GM21423 (cell line): ENCODE measurements around the gene RRAD.
A peak's percentile ranks its signal among the peaks of the same experiment; 100 is the strongest.
"Not testable (repeated sequence)": the region's sequence is repeated elsewhere in the genome, so short reads cannot be mapped to it uniquely, and the experiment has no call there.

ENCODE experiments used
- ATAC-seq: cut with Tn5 transposase; IDR thresholded peaks from one replicate; pipeline ENCODE4 v1.9.1; 2021; ENCODE audit warnings: mild to moderate bottlenecking, moderate library complexity; ENCODE audit not compliant: unreplicated experiment

The RRAD gene

DNA sequence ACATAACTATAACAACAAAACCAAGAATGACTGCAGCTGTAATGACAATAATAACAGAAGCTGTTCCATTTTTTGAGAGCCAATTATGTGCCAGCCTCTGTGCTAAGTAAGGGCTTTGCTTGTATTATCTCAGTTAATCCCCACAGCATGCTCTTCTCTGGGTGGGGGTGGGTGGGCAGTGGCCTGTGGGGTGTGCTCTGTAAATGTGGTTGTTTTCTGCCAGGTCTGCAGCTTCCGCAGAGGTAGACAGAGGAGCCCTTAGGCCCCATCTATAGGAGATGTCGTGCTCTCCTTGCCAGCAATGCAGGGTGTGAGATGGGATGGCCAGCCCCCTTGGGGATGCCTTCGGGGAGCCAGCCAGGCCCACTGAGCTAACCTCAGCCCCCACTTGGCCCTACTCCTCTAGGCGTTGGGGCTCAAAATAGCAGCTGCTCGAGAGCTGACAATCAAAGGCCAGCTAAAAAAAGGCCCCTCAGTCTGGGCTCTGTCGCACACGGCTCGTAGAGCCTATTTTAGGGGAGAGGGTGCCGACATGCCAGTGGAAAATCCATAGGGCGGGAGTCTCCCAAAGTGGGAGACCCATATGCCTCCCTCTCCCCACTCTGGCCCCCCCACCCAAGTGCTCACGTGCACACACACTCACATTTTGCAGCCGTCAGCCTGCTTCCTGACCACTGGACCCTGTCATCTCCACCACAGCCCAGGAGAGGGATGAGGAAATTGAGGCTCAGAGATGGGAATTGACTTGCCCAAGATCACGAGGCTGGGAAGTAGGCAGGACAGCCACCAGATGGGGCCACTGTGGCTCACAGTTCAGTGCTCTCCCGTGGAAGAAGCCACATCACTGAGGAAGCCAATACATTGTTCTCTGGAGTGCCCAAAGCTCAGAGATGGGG is 22.4 kb downstream of the RRAD start:
- no peak for ATAC-seq

DNA sequence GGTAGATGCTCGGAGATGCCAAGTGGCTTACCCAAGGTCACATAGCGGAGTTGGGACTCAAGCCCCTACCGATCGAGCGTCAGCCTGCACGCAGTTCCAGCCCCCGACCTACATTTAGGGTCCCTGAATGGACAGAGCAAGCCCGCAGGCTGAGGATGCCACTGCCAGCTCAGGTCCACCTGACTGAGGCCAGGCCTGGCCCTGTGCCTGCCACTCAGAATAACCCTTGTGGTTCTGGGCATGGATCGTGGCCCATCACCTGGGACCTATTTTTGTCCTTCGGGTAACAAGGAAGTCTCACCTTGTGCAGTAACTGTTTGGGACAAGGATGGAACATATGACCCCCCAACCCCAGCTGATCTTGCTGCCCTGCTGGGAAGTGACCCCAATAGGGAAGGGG is 23.7 kb downstream of the RRAD start:
- ATAC-seq, result no peak

DNA sequence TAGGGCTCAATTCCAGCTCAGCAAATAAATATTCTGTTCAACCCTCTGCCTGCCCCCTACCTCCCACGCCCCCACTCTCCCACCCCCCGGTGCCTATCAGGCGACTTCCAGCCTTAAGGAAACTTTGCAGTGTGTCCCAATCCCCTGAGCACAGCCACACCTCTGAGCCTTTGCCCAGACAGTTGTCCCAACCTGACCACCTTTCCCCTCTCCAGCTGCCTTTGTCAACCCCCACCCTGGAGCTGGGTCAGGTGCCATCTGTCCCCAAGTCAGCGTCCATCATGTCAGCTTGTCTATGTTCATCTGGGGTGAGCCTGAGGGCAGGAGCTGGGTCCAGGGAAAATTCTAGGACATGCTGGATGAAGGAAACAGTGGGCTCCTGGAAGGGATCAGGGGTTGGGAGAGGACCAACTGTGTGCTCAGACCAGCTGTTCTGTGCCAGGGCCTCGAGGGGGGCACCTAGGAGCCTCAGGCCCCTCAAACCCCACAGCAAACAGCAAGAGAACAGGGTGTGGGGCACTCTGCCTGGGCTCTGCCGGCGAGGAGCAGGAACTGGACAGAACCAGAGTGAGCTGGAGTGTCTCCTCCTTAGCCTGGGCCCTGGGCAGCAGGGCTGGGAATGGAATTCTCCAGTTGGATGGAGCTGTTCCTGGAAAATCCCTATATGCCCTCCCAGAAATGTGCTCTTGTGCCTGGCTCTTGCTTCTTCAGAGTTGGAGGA is 24.5 kb downstream of the RRAD start:
- no peak for ATAC-seq

DNA sequence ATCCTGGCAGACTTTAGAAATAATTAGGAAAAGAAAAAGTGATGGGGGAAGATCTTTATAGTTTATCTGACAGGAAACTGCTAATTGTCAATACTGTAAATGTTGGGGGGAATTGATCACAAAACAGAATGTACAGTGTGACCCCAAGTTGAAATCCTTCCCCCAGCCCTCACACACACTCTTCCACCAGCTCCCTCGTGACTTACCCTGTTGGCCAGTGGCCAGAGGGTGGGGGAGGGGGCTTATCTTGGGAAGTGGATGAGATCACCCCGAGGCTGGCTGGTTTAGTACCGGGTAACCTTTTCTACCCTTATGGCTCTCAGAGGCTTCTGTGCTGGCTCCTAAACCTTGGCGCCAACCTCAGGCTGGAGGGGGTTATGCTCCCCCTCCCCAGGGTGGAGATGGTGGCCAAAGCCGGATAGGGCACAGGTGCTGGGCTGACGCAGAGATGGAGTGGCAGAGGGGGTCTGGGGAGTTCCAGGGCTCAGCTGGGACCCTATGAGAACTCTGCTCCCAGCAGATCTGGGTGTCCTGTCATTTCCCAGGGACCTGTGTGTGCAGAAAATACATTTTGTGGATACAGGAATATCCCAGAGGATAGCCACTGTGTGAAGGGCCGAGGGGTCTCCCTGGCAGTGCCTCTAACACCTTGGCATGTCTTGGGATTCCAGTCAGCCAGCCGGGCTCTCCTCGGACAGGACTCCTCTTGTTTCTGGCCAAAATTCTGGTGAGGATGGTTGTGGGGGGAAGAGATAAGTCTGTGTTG is 25.2 kb downstream of the RRAD start:
- no peak for ATAC-seq

DNA sequence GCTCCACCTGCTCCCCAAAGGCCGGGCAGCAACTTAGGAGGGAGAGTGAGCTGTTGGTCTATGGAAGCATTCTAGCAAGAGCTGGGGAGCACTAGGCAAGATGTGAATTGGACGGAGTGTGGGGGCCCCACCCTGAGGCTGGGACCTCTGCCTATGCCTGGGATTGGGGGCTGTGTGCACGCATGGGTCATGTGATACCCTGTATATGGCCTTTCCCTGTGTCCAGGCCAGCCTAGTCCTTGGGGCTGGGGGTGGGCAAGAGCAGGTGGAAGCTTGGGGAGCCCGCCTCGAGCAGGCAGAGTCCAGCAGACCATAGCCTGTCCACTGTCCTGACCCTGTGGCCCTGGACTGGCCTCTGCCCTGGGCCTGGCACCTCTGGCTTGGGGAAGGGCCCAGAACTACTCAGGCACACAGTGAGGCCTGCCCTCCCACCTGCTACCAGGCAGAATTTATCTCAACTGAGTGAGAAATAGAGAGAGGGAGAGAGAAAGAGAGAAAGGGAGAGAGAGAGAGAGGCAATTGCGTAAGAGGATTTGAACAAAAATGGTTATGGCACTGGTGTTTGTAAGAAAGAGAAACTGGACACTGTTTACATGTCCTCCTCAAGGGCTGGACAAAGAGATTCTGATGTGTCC is 25.9 kb downstream of the RRAD start:
- ATAC-seq, result no peak

DNA sequence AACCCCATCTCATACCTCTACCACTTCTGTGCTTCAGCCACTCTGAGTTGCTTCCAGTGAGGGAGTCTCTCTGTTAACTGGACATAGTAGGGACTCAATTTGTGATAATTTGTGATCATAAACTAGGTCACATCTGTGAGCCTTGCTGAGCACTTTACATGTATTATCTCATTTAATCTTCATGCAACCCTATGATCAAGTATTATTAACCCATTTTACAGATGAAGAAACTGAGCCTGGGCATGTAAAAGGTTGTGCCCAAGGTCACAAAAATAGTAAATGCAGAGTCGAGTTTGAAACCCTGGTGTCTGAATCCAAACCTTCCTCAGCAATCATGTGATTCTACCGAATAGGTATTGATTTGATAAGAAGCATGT is 26.4 kb downstream of the RRAD start:
- no peak for ATAC-seq

DNA sequence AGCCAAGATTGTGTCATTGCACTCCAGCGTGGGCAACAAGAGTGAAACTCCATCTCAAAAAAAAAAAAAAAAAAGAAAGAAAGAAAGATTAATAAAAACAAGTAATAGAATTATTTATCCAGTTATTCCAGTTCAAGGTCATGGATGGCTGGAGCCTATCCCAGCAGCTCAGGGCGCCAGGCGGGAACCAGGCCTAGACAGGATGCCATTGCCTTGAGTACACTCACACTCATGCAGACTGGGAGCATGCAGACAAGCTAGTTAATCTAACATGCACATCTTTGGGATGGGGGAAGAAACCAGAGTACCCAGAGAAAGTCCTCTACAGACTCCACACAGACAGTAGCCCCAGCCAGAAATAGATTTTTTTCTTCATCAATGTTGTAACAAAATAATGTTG is 27.1 kb downstream of the RRAD start:
- no peak for ATAC-seq

DNA sequence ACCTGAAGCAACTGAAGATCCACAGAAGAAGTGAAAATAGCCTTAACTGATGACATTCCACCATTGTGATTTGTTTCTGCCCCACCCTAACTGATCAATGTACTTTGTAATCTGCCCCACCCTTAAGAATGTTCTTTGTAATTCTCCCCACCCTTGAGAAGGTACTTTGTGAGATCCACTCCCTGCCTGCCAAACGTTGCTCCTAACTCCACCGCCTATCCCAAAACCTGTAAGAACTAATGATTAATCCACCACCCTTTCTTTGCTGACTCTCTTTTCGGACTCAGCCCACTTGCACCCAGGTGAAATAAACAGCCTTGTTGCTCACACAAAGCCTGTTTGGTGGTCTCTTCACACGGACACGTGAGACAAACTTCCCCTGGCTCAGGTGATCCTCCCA is 28.7 kb downstream of the RRAD start:
- ATAC-seq, result not testable (repeated sequence)

DNA sequence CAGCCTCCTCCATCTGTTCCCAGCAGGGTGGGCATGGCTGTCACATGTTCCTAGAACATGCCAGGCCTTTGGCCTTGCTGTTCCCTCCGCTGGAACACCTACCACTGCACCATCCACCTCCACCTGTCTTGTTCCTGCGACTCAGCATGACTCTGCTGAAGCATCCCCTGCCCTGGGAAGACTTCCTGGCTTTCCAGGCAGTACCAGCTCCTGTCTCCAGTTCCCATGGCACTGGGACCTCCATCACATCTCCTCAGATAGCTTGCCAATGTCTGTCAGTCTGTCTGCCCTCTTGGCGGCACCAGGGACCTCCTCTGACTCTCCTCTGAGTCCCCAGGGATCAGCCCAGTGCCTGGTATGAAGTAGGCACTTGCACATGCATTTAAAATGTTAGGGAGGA is 29.3 kb downstream of the RRAD start:
- no peak for ATAC-seq

DNA sequence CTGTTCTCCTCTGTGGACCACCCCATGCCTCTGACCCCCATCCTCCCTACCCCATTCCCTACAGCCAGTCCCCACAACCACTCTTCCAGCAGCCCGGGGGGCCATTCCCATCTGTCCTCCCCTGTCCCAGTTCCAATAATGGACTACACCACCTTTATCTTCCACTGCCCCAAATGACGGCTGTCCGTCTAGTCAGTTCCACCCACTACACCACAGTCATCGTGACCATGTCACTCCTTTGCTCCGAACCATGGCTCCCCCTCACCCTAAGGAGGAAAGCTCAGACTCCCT is 29.7 kb downstream of the RRAD start:
- ATAC-seq, result no peak

DNA sequence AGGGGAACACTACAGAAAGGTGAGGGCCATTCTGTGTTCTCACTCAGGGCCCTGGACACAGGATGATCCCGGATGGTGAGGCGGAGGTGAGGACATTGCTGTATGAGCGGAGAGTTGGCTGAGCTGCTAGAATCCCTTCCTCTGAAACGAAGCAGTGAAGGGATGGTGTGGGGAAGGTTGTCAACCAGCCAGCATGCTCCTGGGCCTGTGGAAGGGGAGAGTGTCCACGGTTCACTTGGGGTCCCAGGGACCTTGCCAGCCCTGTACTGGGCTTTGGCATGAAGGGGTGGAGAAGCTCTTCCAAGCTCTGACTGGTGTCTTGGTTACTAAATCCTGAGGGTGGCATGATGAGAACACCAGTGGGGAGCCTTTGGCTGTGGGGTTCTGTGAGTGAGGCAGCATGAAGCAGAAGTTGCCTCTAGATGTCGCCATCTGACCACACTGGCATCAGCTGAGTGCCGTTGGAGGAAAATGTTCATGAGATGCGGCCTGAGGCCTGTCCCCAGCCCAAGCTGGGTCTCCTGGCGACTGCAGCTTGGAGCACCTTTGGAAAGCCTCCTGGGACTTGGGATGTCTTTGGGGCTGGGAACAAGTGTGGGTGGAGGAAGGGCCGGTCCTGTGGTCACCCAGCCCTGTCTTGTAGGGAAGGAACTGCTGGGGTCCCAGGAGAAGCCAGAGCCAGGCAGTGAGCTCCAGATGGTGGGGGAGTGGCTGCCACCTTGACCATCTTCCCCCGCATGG is 30.2 kb downstream of the RRAD start:
- peak; percentile 55 for ATAC-seq

DNA sequence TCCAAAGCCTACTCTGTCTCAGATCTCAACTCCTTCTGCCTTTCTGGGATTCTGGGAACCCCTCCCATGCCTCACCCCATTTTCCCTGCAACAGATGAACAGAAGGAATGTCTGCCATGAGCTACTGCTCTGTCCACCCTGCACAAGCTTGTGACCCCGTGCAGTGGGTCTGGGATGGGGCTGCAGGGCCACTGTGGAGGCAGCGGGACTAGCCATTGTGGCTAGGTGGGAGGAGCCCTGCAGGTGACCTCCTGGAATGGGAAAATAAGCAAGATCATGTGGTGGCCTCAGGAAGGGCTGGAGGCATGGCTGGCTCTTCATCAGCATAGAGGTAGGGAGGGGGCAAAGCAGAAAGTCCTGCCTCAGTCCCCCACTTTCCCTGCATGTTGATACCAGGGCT is 31.3 kb downstream of the RRAD start:
- no peak for ATAC-seq

DNA sequence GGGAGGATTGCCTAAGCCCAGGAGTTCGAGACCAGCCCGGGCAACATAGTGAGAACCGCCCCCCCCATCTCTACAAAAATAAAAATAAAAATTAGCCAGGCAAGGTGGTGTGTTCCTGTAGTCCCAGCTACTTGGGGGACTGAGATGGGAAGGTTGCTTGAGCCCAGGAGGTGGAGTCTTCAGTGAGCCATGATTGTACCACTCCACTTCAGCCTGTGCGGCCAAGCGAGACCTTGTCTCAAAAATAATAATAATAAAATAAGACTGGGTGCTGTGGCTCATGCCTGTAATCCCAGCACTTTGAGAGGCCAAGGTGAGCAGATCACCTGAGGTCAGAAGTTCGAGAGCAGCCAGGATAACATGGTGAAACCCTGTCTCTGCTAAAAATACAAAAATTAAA is 33.5 kb downstream of the RRAD start:
- ATAC-seq, result no peak

DNA sequence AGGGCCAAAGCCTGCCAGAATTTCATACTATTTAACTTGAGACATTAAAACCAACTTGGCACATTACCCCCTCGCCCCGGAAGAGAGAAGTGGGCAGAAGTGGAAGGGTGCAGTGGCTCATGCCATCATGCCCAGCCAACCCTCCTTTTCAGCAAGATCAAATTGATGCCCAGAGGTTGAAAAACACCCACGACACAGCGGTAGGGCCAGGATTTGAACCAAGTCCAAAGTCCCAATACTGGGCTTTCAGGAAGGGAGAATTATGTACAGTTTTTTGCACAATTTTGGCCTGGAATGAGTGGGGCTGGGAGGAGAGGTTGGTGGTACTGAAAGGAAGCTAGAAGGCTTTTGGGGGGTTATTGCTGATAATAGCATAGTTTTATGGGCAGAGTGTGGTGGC is 34.0 kb downstream of the RRAD start:
- ATAC-seq, result no peak

DNA sequence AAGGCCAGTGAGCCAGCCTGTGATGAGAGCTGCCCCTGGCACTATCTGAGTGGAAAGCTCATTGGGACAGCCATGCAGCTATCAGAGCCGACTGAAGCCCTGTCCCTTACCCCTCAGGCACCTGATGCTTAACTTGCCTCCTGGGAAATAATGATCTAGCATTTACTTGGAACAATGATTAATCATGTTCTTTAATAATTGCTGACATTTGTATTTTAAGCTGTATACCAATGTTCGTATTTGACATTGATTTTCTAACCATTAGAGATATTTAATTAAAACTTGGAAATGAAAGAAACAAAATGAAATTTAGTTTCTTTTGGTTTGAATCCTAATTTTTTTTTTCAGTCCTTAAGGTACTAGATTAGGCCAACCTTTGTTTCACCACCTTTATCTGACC is 34.5 kb downstream of the RRAD start:
- ATAC-seq, result no peak

DNA sequence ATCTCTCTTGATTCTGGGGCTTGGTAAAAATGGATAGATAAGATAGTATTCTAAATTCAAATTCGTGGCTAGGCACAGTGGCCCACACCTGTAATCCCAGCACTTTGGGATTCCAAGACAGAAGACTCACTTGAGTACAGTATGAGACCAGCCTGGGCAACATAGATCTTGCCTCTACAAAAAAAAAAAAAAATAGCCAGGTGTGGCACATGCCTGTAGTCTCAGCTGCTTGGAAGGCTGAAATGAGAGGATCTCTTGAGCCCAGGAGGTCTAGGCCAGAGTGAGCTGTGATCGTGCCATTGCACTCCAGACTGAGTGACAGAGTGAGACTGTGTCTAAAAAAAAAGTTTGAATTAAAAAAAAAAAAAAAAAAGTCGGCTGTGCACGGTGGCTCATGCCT is 35.7 kb downstream of the RRAD start:
- ATAC-seq, result no peak

DNA sequence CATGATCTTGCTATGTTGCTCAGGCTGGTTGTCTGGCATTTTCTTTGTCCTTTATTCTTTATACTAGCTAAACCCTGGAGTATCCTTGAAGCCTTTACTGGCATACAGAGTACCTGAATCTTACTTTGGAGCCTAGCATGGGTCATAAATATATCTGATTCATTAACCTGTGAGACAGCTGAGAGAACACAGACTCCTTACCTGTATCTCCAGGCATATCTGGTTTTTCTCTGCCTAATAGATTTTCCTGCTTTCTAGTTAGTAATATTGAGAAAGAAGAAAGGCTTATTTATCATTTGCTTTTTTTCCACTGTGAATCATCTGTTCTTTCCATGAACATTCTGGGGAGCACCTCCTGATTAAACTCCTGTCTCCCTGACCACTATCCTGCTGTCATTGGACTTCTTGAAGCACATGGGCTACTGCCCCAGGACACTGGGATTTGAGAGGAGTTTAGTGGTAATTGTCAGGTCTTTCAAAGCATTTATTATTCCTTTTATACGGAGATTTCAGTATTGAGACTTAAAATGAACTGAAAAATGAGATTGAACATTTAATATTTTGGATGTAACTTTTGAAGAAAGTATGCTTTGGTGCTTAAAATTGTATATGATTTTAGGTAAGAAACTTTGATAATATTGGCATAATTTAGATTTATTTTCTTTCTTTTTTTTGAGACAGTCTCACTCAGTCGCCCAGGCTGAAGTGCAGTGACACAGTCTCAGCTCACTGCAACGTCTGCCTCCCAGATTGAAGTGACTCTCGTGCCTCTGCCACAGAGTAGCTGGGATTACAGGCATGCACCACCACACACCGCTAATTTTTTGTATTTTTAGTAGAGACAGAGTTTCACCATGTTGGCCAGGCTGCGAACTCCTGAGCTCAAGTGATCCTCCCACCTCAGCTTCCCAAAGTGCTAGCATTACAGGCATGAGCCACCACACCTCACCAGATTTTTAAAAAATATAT is 36.4 kb downstream of the RRAD start:
- ATAC-seq, result no peak

DNA sequence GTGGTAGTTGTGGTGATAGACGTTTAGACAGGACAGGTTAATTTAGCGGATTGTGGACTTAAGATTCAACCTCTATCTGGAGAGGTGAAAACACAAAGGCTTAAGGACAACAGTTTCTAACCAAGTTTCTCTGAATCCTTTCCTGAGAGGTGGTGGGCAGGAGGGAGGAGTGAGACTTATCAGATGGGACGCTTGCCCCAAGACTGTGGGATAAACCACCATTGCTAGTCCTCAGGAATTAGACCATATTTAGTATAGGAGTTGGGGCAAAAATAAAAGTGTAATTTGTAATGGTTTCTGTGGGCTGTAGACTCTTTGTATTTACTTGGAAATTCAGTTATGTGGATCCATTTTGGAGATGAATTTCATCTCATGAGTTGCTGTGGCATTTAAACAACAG is 38.4 kb downstream of the RRAD start:
- ATAC-seq, result no peak

DNA sequence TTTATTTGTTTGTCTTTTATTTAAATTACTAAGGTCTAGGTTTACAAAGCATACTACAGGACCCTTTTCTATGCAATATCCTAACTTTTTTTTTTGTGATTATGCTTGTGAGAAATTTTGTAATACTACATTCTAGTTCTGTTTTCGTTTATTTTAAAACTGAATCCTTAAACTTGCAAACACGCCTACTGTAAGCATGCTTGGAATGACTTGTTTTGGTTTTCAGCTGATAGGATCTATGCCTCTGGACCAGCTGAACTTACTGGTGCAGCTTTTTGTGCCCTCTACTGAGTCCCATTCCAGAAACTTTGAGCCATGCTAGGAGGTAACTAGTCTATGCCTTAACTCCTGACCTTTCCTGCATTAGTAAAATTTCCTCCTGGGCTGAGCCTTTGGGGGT is 39.0 kb downstream of the RRAD start:
- ATAC-seq, result no peak

DNA sequence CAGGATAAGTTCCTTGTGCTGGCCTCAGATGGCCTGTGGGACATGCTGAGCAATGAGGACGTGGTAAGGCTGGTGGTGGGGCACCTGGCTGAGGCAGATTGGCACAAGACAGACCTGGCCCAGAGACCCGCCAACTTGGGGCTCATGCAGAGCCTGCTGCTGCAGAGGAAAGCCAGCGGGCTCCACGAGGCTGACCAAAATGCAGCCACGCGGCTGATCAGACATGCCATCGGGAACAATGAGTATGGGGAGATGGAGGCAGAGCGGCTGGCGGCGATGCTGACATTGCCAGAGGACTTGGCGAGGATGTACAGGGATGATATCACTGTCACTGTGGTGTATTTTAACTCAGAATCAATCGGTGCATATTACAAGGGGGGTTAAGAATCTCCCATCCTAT is 39.8 kb downstream of the RRAD start:
- ATAC-seq, result no peak
